H9 (cell line): ENCODE data around the gene PNPLA2. TPM values are rescaled to one million over a fixed set of nuclear protein-coding genes. Genes with fewer than 3 reads are reported as not detected.

Source experiments
- DNase-seq: peaks from one replicate; pipeline ENCODE4 v3.0.0-alpha.2; 2017
- H2AFZ ChIP-seq: one replicate; pipeline ENCODE4 v1.6.1; 2013; ENCODE audit warnings: mild to moderate bottlenecking, low read length, control low read depth, moderate library complexity
- H2AK5ac ChIP-seq: 2 replicates; pipeline ENCODE4 v1.6.1; 2013; ENCODE audit warnings: low read length, control low read depth, mixed read lengths; ENCODE audit not compliant: insufficient read length
- H2BK120ac ChIP-seq: one replicate; pipeline ENCODE4 v1.6.1; 2013; ENCODE audit warnings: low read depth, mild to moderate bottlenecking, low read length, control low read depth, inconsistent platforms; ENCODE audit not compliant: poor library complexity, severe bottlenecking
- H2BK12ac ChIP-seq: 2 replicates; pipeline ENCODE4 v1.6.1; 2013; ENCODE audit warnings: low read length, control low read depth, mixed read lengths, low read depth; ENCODE audit not compliant: insufficient read length
- H2BK15ac ChIP-seq: 2 replicates; pipeline ENCODE4 v1.6.1; 2013; ENCODE audit warnings: low read depth, low read length, control low read depth
- H2BK20ac ChIP-seq: one replicate; pipeline ENCODE4 v1.6.1; 2013; ENCODE audit warnings: low read depth, mild to moderate bottlenecking, low read length, control low read depth, inconsistent platforms; ENCODE audit not compliant: poor library complexity, severe bottlenecking
- H2BK5ac ChIP-seq: 2 replicates; pipeline ENCODE4 v1.6.1; 2013; ENCODE audit warnings: low read length, control low read depth, mixed read lengths; ENCODE audit not compliant: insufficient read length
- H3K14ac ChIP-seq: 2 replicates; pipeline ENCODE4 v1.6.1; 2013; ENCODE audit warnings: low read length, control low read depth; ENCODE audit not compliant: insufficient read depth
- H3K18ac ChIP-seq: 2 replicates; pipeline ENCODE4 v1.6.1; 2013; ENCODE audit warnings: low read depth, mild to moderate bottlenecking, mixed read lengths, low read length, control low read depth; ENCODE audit not compliant: insufficient read length
- H3K23ac ChIP-seq: 2 replicates; pipeline ENCODE4 v1.6.1; 2013; ENCODE audit warnings: low read length, control low read depth, mixed read lengths, low read depth; ENCODE audit not compliant: insufficient read length
- H3K23me2 ChIP-seq: 2 replicates; pipeline ENCODE4 v1.6.1; 2013; ENCODE audit warnings: low read depth, mild to moderate bottlenecking, mixed read lengths, low read length, control low read depth; ENCODE audit not compliant: insufficient read length, poor library complexity, severe bottlenecking
- H3K27ac ChIP-seq: 2 replicates; pipeline ENCODE4 v1.5.1; 2013; ENCODE audit warnings: low read length, control low read depth, mixed read lengths, low read depth; ENCODE audit not compliant: insufficient read length
- H3K27me3 ChIP-seq: 2 replicates; pipeline ENCODE4 v1.6.1; 2013; ENCODE audit warnings: low read length, control low read depth, inconsistent platforms; ENCODE audit not compliant: insufficient read depth
- H3K4ac ChIP-seq: 2 replicates; pipeline ENCODE4 v1.6.1; 2013; ENCODE audit warnings: low read depth, mild to moderate bottlenecking, control low read depth, inconsistent platforms, low read length, moderate library complexity
- H3K4me1 ChIP-seq: 2 replicates; pipeline ENCODE4 v1.6.1; 2013; ENCODE audit warnings: low read length, control low read depth, inconsistent platforms; ENCODE audit not compliant: insufficient read depth
- H3K4me2 ChIP-seq: 2 replicates; pipeline ENCODE4 v1.6.1; 2013; ENCODE audit warnings: low read length, control low read depth, mixed read lengths; ENCODE audit not compliant: insufficient read length, insufficient read depth
- H3K56ac ChIP-seq: 2 replicates; pipeline ENCODE4 v1.6.1; 2013; ENCODE audit warnings: low read depth, mild to moderate bottlenecking, mixed read lengths, low read length, control low read depth; ENCODE audit not compliant: insufficient read length
- H3K79me1 ChIP-seq: 2 replicates; pipeline ENCODE4 v1.6.1; 2013; ENCODE audit warnings: low read depth, mild to moderate bottlenecking, moderate library complexity, low read length, control low read depth, inconsistent platforms; ENCODE audit not compliant: insufficient read depth, poor library complexity, severe bottlenecking
- H3K79me2 ChIP-seq: 2 replicates; pipeline ENCODE4 v1.6.1; 2013; ENCODE audit warnings: low read length, control low read depth, inconsistent platforms; ENCODE audit not compliant: insufficient read depth
- H3K9ac ChIP-seq: 2 replicates; pipeline ENCODE4 v1.6.1; 2013; ENCODE audit warnings: low read length, control low read depth, mixed read lengths; ENCODE audit not compliant: insufficient read length; ENCODE audit errors: extremely low read depth
- H3K9me3 ChIP-seq: one replicate; pipeline ENCODE4 v1.6.1; 2013; ENCODE audit warnings: low read depth, low read length, inconsistent platforms; ENCODE audit not compliant: control insufficient read depth
- H3T11ph ChIP-seq: one replicate; pipeline ENCODE4 v1.6.1; 2013; ENCODE audit warnings: mild to moderate bottlenecking, low read length, control low read depth, inconsistent platforms
- H4K20me1 ChIP-seq: one replicate; pipeline ENCODE4 v1.6.1; 2013; ENCODE audit not compliant: control insufficient read depth, insufficient read length, insufficient read depth
- H4K5ac ChIP-seq: 2 replicates; pipeline ENCODE4 v1.6.1; 2013; ENCODE audit warnings: low read depth, mild to moderate bottlenecking, mixed read lengths, low read length, control low read depth; ENCODE audit not compliant: insufficient read length
- H4K8ac ChIP-seq: replicated peaks from 2 replicates; pipeline ENCODE4 v1.6.1; 2013; ENCODE audit warnings: low read length, control low read depth, mixed read lengths, low read depth; ENCODE audit not compliant: insufficient read length
- H4K91ac ChIP-seq: 2 replicates; pipeline ENCODE4 v1.6.1; 2013; ENCODE audit warnings: low read depth, mild to moderate bottlenecking, moderate library complexity, mixed read lengths, low read length, control low read depth; ENCODE audit not compliant: insufficient read length
- H3K27ac Mint-ChIP-seq, 3 experiments: 2 replicates in 2 of 3; 3 replicates in 1 of 3; pipeline ENCODE4 v1.8.0; 2020 to 2021; ENCODE audit warnings: mixed read lengths in 3 of 3, mild to moderate bottlenecking in 1 of 3, moderate library complexity in 1 of 3
- H3K27me3 Mint-ChIP-seq: 2 replicates; pipeline ENCODE4 v1.8.0; 2021; ENCODE audit warnings: low read depth, mild to moderate bottlenecking, moderate library complexity, mixed read lengths
- H3K36me3 Mint-ChIP-seq, 3 experiments: 2 replicates in 2 of 3; 3 replicates in 1 of 3; pipeline ENCODE4 v1.8.0; 2020 to 2021; ENCODE audit warnings: low read depth in 3 of 3, mixed read lengths in 3 of 3; ENCODE audit not compliant: insufficient read depth in 1 of 3
- H3K4me1 Mint-ChIP-seq, 2 experiments: 2 replicates each; pipeline ENCODE4 v1.8.0; 2020; ENCODE audit warnings: mixed read lengths in 2 of 2
- H3K4me3 Mint-ChIP-seq, 2 experiments: 2 replicates in 1 of 2; 3 replicates in 1 of 2; pipeline ENCODE4 v1.8.0; 2020 to 2021; ENCODE audit warnings: mild to moderate bottlenecking in 2 of 2, mixed read lengths in 2 of 2, moderate library complexity in 1 of 2
- H3K9me3 Mint-ChIP-seq, 2 experiments: 2 replicates in 1 of 2; 3 replicates in 1 of 2; pipeline ENCODE4 v1.8.0; 2020; ENCODE audit warnings: mild to moderate bottlenecking in 2 of 2, mixed read lengths in 2 of 2, moderate library complexity in 1 of 2
- CTCF ChIP-seq: fragments of 200-600 bp; sonication (generic); conservative IDR thresholded peaks from 3 replicates; pipeline ENCODE4 v1.8.0; 2021; ENCODE audit warnings: antibody characterized with exemption, mild to moderate bottlenecking
- WGBS: extraction: QIAGEN DNeasy Blood & Tissue Kit; methylation state at CpG from one replicate; pipeline ENCODE4 v1.1.7; 2013; ENCODE audit warnings: missing lambda C conversion rate, low lambda C conversion rate, mixed read lengths; ENCODE audit not compliant: insufficient read length; ENCODE audit errors: extremely low coverage; 5-methylcytosine and 5-hydroxymethylcytosine counted together
- total RNA-seq: library from RNA; stranded (reverse); gene quantifications from 2 replicates; pipeline ENCODE4 v1.2.1, GENCODE V29; 2021

PNPLA2 gene
- total RNA-seq, 1 experiment from 2014 or later: 67.3 TPM

- Histone ChIP-seq H3K9ac (peak overlapping the region; percentile 36), H3K9me3 (no peaks in the 10 kb centered on the region), H4K8ac (no peak overlapping the region), H3K4me1 (no peaks in the 10 kb centered on the region; the same call in 1 of the 2 replicates), H4K5ac (no peak overlapping the region), H2BK120ac (no peak overlapping the region), H3K79me1 (no peaks in the 10 kb centered on the region), H3K23me2 (peaks cover 9% of the 10 kb centered on the region), H4K91ac (no peak overlapping the region), H3K18ac (peak overlapping the region; percentile 28), H3K27ac (no peak overlapping the region), H3K56ac (no peak overlapping the region), H3T11ph (no peak overlapping the region), H3K79me2 (no peaks in the 10 kb centered on the region), H3K14ac (peak overlapping the region; percentile 37; the same call in 1 of the 2 replicates), H2AFZ (no peak overlapping the region), H2BK20ac (no peak overlapping the region), H2BK12ac (no peak overlapping the region), H2BK15ac (no peak overlapping the region), H2BK5ac (no peak overlapping the region), H3K23ac (no peak overlapping the region), H4K20me1 (peaks cover 2% of the 10 kb centered on the region), H3K27me3 (no peaks in the 10 kb centered on the region), H3K4ac (no peak overlapping the region), H2AK5ac (no peak overlapping the region), H3K4me2 (peak overlapping the region; percentile 72)
- Mint-ChIP-seq H3K36me3 (peaks cover 0 to 15% (median 11%) of the 10 kb centered on the region in 3 experiments; a peak in 4 of 7 replicates), H3K4me3 (peak overlapping the region; percentile 75 to 87), H3K9me3 (no peaks in the 10 kb centered on the region), H3K27ac (peak overlapping the region in 1 of 3 experiments; percentile 89; a peak in 2 of 7 replicates), H3K4me1 (peaks cover 8 to 18% of the 10 kb centered on the region in 2 experiments), H3K27me3 (no peaks in the 10 kb centered on the region)
- peak; percentile 81 for DNase-seq
- TF ChIP-seq CTCF: no peak
- WGBS: no CpG with 5 or more reads among the region's 57 CpGs
Measured at GRCh38 chr11:797296-798092, 21.2 kb upstream of the PNPLA2 start.
